ENCODE measurements around the gene GABRG3. TPM values are rescaled to one million over a fixed set of nuclear protein-coding genes. Genes with fewer than 3 reads are reported as not detected.

The GABRG3 gene
- total and polyA plus RNA-seq, 2 donors from 2014 or later, result not detected

- no peak for TF ChIP-seq CTCF (IDR thresholded peaks at IDR 0.05; ENCODE audit: borderline replicate concordance, extremely low read depth, insufficient read depth)
- no peaks in the 10 kb centered on the region for H3K36me3 ChIP-seq (ENCODE audit: control insufficient read depth in 2 of 3, insufficient read depth in 3 of 3, low read length in 3 of 3)
- peaks cover 0 to 3% (median 0%) of the 10 kb centered on the region in 3 donors for H3K9me3 ChIP-seq (ENCODE audit: control insufficient read depth in 2 of 3, insufficient read depth in 1 of 3, low read length in 3 of 3)
- intact Hi-C loops (cut with DNase I), result no loop called here
- H3K27me3 ChIP-seq (ENCODE audit: control insufficient read depth, insufficient read depth, low read length), result no peaks in the 10 kb centered on the region
- FAIRE-seq (no peak), DNase-seq (no peak)
- H3K4me1 ChIP-seq (ENCODE audit: control insufficient read depth in 2 of 3, insufficient read depth in 2 of 3, low read depth in 1 of 3, low read length in 3 of 3), result no peaks in the 10 kb centered on the region
- no peak overlapping the region for H3K9ac ChIP-seq (ENCODE audit: low read length in 3 of 3)
- H3K27ac ChIP-seq (ENCODE audit: low read depth in 2 of 2, low read length in 2 of 2), result no peak overlapping the region
- H3K4me3 ChIP-seq (ENCODE audit: low read length in 3 of 3), result no peak overlapping the region
Observed at GRCh38 chr15:27396521-27396920, 425.5 kb downstream of the GABRG3 start.

GRCh38 chr15:27396996-27397395 lies 426.0 kb downstream of the GABRG3 start:
- H3K4me3 ChIP-seq (ENCODE audit: low read length in 3 of 3), result no peak overlapping the region
- intact Hi-C loops (cut with DNase I), result no loop called here
- DNase-seq (no peak), FAIRE-seq (no peak)
- peaks cover 0 to 3% (median 0%) of the 10 kb centered on the region in 3 donors for H3K9me3 ChIP-seq (ENCODE audit: control insufficient read depth in 2 of 3, insufficient read depth in 1 of 3, low read length in 3 of 3)
- TF ChIP-seq CTCF (IDR thresholded peaks at IDR 0.05; ENCODE audit: borderline replicate concordance, extremely low read depth, insufficient read depth), result no peak
- no peaks in the 10 kb centered on the region for H3K36me3 ChIP-seq (ENCODE audit: control insufficient read depth in 2 of 3, insufficient read depth in 3 of 3, low read length in 3 of 3)
- no peaks in the 10 kb centered on the region for H3K27me3 ChIP-seq (ENCODE audit: control insufficient read depth, insufficient read depth, low read length)
- H3K4me1 ChIP-seq (ENCODE audit: control insufficient read depth in 2 of 3, insufficient read depth in 2 of 3, low read depth in 1 of 3, low read length in 3 of 3), result no peaks in the 10 kb centered on the region
- H3K27ac ChIP-seq (ENCODE audit: low read depth in 2 of 2, low read length in 2 of 2), result no peak overlapping the region
- no peak overlapping the region for H3K9ac ChIP-seq (ENCODE audit: low read length in 3 of 3)

GRCh38 chr15:27398631-27399161 lies 427.7 kb downstream of the GABRG3 start:
- H3K9me3 ChIP-seq (ENCODE audit: control insufficient read depth in 2 of 3, insufficient read depth in 1 of 3, low read length in 3 of 3), result peaks cover 0 to under 1% (median 0%) of the 10 kb centered on the region in 3 donors
- no peak overlapping the region for H3K27ac ChIP-seq (ENCODE audit: low read depth in 2 of 2, low read length in 2 of 2)
- DNase-seq (no peak), FAIRE-seq (no peak)
- H3K4me3 ChIP-seq (ENCODE audit: low read length in 3 of 3), result no peak overlapping the region
- H3K36me3 ChIP-seq (ENCODE audit: control insufficient read depth in 2 of 3, insufficient read depth in 3 of 3, low read length in 3 of 3), result no peaks in the 10 kb centered on the region
- intact Hi-C loops (cut with DNase I), result no loop called here
- no peaks in the 10 kb centered on the region for H3K4me1 ChIP-seq (ENCODE audit: control insufficient read depth in 2 of 3, insufficient read depth in 2 of 3, low read depth in 1 of 3, low read length in 3 of 3)
- no peak for TF ChIP-seq CTCF (IDR thresholded peaks at IDR 0.05; ENCODE audit: borderline replicate concordance, extremely low read depth, insufficient read depth)
- H3K9ac ChIP-seq (ENCODE audit: low read length in 3 of 3), result no peak overlapping the region
- no peaks in the 10 kb centered on the region for H3K27me3 ChIP-seq (ENCODE audit: control insufficient read depth, insufficient read depth, low read length)

- no peak for FAIRE-seq
- H3K36me3 ChIP-seq (ENCODE audit: control insufficient read depth in 2 of 3, insufficient read depth in 3 of 3, low read length in 3 of 3), result no peaks in the 10 kb centered on the region
- H3K9ac ChIP-seq (ENCODE audit: low read length in 3 of 3), result no peak overlapping the region
- H3K27me3 ChIP-seq (ENCODE audit: control insufficient read depth, insufficient read depth, low read length), result no peaks in the 10 kb centered on the region
- no peaks in the 10 kb centered on the region for H3K9me3 ChIP-seq (ENCODE audit: control insufficient read depth in 2 of 3, insufficient read depth in 1 of 3, low read length in 3 of 3)
- TF ChIP-seq CTCF (IDR thresholded peaks at IDR 0.05; ENCODE audit: borderline replicate concordance, extremely low read depth, insufficient read depth), result no peak
- no peak overlapping the region for H3K4me3 ChIP-seq (ENCODE audit: low read length in 3 of 3)
- intact Hi-C loops (cut with DNase I), result no loop called here
- DNase-seq, result peak in 2 of 5 donors; percentile 33 to 46
- H3K27ac ChIP-seq (ENCODE audit: low read depth in 2 of 2, low read length in 2 of 2), result no peak overlapping the region
- no peaks in the 10 kb centered on the region for H3K4me1 ChIP-seq (ENCODE audit: control insufficient read depth in 2 of 3, insufficient read depth in 2 of 3, low read depth in 1 of 3, low read length in 3 of 3)
Observed at GRCh38 chr15:27399241-27399640, 428.3 kb downstream of the GABRG3 start.
